ENCODE measurements around the gene ITPR2. TPM values are rescaled to one million over a fixed set of nuclear protein-coding genes. Genes with fewer than 3 reads are reported as not detected.

The ITPR2 gene
- polyA plus RNA-seq, 2 of the 4 experiments (the other 2 are of a cell fraction) = 3.1 to 8.1 TPM

GRCh38 chr12:26768611-26769603 lies 64.1 kb downstream of the ITPR2 start (continued):
- TF ChIP-seq ELK1 (IDR thresholded peaks at IDR 0.05; ENCODE audit: low read depth, low read length) = no peak
- TF ChIP-seq TFCP2L1 (CRISPR knock-in tag; IDR thresholded peaks at IDR 0.05) = no peak
- no peak for TF ChIP-seq CBX2 (IDR thresholded peaks at IDR 0.05; ENCODE audit: borderline replicate concordance, low read depth)
- TF ChIP-seq HES2 (IDR thresholded peaks at IDR 0.05) = peak; percentile 75
- no peak for TF ChIP-seq RARB (CRISPR knock-in tag; IDR thresholded peaks at IDR 0.05)

GRCh38 chr12:26767865-26768264 lies 65.1 kb downstream of the ITPR2 start:
- H3K9me3 ChIP-seq = no peaks in the 10 kb centered on the region
- FAIRE-seq (no peak), DNase-seq (ENCODE audit: low read depth in 1 of 2, low spot score in 1 of 2) (no peak), ATAC-seq (no peak)
- H3K27ac ChIP-seq = no peak overlapping the region
- WGBS (ENCODE audit: missing lambda C conversion rate) = 85% methylated on average over 4 of the region's 4 CpGs
- CTCF ChIA-PET = no interaction called here
- no peak overlapping the region for H3K4me2 ChIP-seq
- H3K4me3 ChIP-seq = no peak overlapping the region
- POLR2A ChIA-PET = no interaction called here
- peaks cover 19% of the 10 kb centered on the region for H3K4me1 ChIP-seq
- TF ChIP-seq KDM1A (IDR thresholded peaks at IDR 0.05; ENCODE audit: low read depth) = no peak

- ChIA-PET CTCF (no interaction called here), POLR2A (no interaction called here)
- H3K4me2 ChIP-seq = no peak overlapping the region
- no peak overlapping the region for H3K27ac ChIP-seq
- TF ChIP-seq NPAS2 (CRISPR knock-in tag; IDR thresholded peaks at IDR 0.05; ENCODE audit: borderline replicate concordance) = no peak
- ATAC-seq = no peak
- H3K9me3 ChIP-seq = peaks cover 7% of the 10 kb centered on the region; the same call in 2 of the 3 replicates
- no peak for DNase-seq (ENCODE audit: low read depth in 1 of 2, low spot score in 1 of 2)
- WGBS (ENCODE audit: missing lambda C conversion rate) = 96% methylated on average over 1 of the region's 1 CpG
- no peak overlapping the region for H3K4me3 ChIP-seq
- peaks cover 19% of the 10 kb centered on the region for H3K4me1 ChIP-seq
- no peak for FAIRE-seq
Measured at GRCh38 chr12:26767116-26767515, 65.9 kb downstream of the ITPR2 start.

- TF ChIP-seq SMC3 (IDR thresholded peaks at IDR 0.05) = no peak
- no peak for TF ChIP-seq HOXB5 (CRISPR knock-in tag; IDR thresholded peaks at IDR 0.05)
- TF ChIP-seq ZSCAN20 (CRISPR knock-in tag; IDR thresholded peaks at IDR 0.05) = no peak
- TF ChIP-seq TP53 (CRISPR knock-in tag; IDR thresholded peaks at IDR 0.05) = no peak
- no peak for TF ChIP-seq HMGXB4 (CRISPR knock-in tag; IDR thresholded peaks at IDR 0.05; ENCODE audit: borderline replicate concordance)
- no peak for TF ChIP-seq JUNB (IDR thresholded peaks at IDR 0.05)
- no peak for TF ChIP-seq ZFP36 (IDR thresholded peaks at IDR 0.05; ENCODE audit: borderline replicate concordance, partially characterized antibody)
- no peak for TF ChIP-seq HOXB13 (CRISPR knock-in tag; IDR thresholded peaks at IDR 0.05; ENCODE audit: low read depth)
- TF ChIP-seq MAZ (IDR thresholded peaks at IDR 0.05; ENCODE audit: borderline replicate concordance, low read depth, low read length) = no peak
- TF ChIP-seq CTCF (IDR thresholded peaks at IDR 0.05) = no peak
- POLR2A ChIA-PET = no interaction called here
- Histone ChIP-seq H3K4me2 (no peak overlapping the region), H3K27ac (no peak overlapping the region), H3K4me3 (no peak overlapping the region), H3K9me3 (peaks cover 21% of the 10 kb centered on the region), H3K4me1 (no peaks in the 10 kb centered on the region)
- WGBS (ENCODE audit: missing lambda C conversion rate) = 94% methylated on average over 1 of the region's 1 CpG
- CTCF ChIA-PET = interaction anchor here (0.7 to 1.4 kb wide), 2 partner anchors 11 to 220 kb away, joined by 3 to 4 read pairs; no protein-coding TSS in a partner anchor
- ATAC-seq (no peak), DNase-seq (ENCODE audit: low read depth in 1 of 2, low spot score in 1 of 2) (peak in 1 of 2 experiments; percentile 24), FAIRE-seq (no peak)
Measured at GRCh38 chr12:26762186-26762585, 70.8 kb downstream of the ITPR2 start.

All from A549 (cell line).